ENCODE data around the gene ATAD3B.

The ATAD3B gene

GRCh38 chr1:1536019-1536937, 64.7 kb downstream of the ATAD3B start:
- DNase-seq, result no peak

- DNase-seq, result no peak
Measured at GRCh38 chr1:1536938-1537546, 65.5 kb downstream of the ATAD3B start.

GRCh38 chr1:1537626-1538250, 66.2 kb downstream of the ATAD3B start:
- no peak for DNase-seq

GRCh38 chr1:1538334-1538733, 66.8 kb downstream of the ATAD3B start:
- DNase-seq, result no peak

GRCh38 chr1:1538989-1539309, 67.4 kb downstream of the ATAD3B start:
- no peak for DNase-seq

GRCh38 chr1:1539310-1540089, 67.9 kb downstream of the ATAD3B start:
- no peak for DNase-seq

GRCh38 chr1:1540090-1540817, 68.7 kb downstream of the ATAD3B start, which contains the start of gene TMEM240:
Gene TMEM240 (minus strand): TSS chr1:1540624. CDS start chr1:1540346, 278 bp downstream.
- no peak for DNase-seq

- DNase-seq, result no peak
Measured at GRCh38 chr1:1540818-1541628, 69.5 kb downstream of the ATAD3B start.

- DNase-seq, result no peak
Measured at GRCh38 chr1:1541956-1542765, 70.6 kb downstream of the ATAD3B start.

- no peak for DNase-seq
Measured at GRCh38 chr1:1542766-1543705, 71.5 kb downstream of the ATAD3B start.

GRCh38 chr1:1543706-1544099, 72.1 kb downstream of the ATAD3B start:
- no peak for DNase-seq

- DNase-seq, result no peak
Measured at GRCh38 chr1:1544544-1544943, 73.0 kb downstream of the ATAD3B start.
